ENCODE measurements around the gene ZNF107.

ZNF107 gene

GRCh38 chr7:64665980-64666662 lies at the start of gene ZNF107:
Gene ZNF107 (plus strand): TSS chr7:64666133. CDS start chr7:64666283, 150 bp downstream.
- peak; percentile 68 for DNase-seq (ENCODE audit: low read depth, low spot score)

DNA sequence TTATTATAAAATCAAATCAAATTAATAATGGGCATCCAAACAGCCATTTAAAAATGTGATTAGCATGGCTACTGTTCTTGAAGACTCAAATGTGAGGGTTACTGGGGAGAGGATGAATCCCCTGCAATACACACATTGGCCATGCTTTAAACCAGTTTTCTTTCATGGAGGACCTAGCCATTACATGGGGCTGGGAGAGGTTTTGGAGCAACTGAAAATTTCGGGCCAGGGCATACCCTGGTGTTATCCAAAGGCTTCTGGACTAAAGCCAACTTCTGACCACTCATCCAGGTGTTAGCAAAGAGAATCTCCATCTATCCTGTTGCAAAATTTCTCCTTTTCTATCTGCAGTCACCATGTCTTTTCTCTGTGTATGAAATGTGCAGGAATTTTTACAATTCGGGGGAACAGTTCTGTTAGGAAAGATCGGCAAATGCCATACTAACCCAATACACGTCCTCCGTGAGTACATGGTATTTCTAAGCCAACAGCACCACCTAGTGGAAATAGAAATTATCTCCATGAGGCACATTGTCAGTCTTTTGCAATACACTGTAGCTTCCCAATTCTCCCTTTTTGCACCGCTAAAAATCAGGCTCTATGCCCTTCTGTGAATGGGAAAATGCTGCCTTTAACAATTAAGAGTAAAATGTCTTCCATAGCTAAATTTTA lies 47.0 kb upstream of the ZNF107 start:
- no peak for DNase-seq (ENCODE audit: low read depth, low spot score)

DNA sequence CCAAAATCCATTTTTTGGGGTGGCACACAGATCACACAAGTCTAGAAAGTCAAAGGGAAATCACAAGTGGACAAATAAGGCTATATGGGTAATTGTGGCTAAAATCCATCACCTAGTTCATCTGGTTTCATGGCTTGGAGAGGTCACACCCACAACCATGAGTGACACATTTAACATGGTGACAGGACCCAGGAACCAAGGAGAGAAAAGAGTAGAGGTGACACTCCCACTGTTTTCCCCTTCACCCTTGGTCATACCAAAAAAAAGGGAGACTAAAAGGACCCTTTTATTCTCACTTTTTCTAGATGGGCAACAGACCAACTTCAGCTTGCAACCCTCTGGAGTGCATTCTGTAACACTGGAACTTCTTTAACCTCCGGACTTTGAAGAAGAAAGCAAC lies 46.2 kb upstream of the ZNF107 start:
- DNase-seq (ENCODE audit: low read depth, low spot score): no peak

DNA sequence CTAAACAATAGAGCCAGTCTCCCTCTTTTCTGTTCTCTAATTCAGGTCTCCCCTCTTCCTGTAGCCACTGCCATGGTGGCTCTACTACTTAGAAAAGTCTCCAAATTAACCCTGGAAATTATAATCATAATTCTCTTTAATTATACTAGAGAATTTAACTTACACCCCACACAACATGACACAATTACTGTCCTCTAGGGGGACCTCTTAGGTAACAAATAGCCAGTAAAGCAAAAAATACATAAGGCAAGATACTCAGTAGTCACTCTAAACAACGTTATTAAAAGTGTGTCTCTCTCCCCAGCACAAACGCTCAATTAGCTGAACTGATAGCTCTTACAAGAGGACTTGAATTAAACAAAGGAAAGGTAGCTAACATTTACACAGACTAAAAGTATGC lies 44.3 kb upstream of the ZNF107 start:
- no peak for DNase-seq (ENCODE audit: low read depth, low spot score)

DNA sequence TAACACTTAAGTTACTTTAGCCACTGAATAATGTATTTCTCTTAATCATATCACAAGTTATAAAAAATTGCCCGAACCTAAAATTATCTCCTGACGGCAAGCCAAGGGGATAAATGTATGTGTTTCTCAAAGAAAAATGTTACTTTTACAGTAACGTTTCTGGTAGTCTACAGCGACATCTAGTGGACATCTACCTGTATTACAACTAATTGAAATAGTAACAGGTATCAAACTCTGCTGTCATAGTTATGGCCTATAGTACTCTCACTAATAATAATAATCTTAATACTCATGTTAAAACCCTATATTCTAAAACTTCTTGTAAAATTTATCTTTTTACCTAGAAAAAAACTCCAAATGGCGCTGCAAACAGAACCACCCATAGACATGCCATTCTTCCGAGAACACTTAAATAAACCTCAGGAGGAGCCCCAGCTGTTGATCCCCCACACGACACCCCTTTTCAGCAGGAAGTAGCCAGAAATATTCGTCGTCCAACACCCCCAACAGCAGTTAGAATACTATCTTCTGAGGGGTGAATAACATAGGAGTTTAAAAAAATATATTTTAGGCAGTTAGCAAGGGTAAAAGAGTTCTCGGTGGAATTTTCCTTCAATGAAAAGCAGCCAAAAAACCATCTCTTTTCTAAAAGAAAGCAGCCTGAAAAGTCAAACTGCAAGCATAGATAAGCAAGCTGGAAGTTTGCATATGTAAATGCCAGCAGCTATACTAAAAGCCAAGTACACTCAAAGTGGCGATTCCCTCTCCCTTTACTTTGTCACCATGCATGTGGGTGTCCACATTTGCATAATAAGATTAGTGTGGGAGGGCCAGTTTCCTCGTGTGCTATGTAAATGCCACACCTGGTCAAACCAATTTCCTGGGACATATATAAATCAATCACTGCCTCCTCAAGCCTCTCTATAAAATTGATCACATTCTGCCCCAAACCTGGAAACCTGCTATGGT lies 40.5 kb upstream of the ZNF107 start:
- no peak for DNase-seq (ENCODE audit: low read depth, low spot score)

DNA sequence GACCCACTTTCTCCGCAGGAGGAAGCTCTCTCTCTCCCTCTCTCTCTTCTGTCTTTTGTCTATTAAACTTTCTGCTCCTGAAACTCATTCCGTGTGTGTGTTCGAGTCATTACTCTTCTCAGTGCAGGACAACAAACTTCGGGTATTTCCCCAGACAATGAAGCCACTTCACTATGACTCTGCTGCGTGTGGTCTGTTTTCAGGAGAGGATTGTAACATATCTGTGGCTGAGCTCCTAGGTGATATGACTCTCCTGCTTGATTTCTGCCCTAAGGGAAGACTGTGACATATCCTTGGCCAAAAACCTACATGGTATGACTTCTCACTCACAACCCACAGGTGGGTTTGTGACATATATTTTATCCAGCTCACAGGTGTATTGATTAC lies 39.9 kb upstream of the ZNF107 start:
- no peak for DNase-seq (ENCODE audit: low read depth, low spot score)

- DNase-seq (ENCODE audit: low read depth, low spot score): no peak
Observed at GRCh38 chr7:64626557-64626956, 39.4 kb upstream of the ZNF107 start.

DNA sequence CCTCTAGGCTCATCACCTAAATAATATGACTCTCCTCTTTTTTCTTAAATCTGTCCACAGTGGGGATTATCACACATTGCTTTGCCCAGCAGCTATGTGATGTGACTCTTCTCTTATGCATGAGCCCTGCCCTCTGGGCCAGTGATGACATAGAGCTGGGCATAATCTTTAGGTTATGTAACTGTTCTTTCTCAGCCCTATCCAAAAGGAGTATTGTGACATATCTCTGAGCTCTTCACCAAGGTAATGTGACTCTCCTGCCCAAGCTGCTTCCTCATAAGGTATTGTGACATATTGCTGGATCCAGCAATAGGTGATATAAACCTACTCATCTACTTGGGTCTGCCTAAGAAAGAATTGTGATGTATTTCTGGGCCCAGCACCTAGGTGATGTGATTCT lies 37.7 kb upstream of the ZNF107 start:
- no peak for DNase-seq (ENCODE audit: low read depth, low spot score)

GRCh38 chr7:64628721-64629120 lies 37.2 kb upstream of the ZNF107 start:
- no peak for DNase-seq (ENCODE audit: low read depth, low spot score)

DNA sequence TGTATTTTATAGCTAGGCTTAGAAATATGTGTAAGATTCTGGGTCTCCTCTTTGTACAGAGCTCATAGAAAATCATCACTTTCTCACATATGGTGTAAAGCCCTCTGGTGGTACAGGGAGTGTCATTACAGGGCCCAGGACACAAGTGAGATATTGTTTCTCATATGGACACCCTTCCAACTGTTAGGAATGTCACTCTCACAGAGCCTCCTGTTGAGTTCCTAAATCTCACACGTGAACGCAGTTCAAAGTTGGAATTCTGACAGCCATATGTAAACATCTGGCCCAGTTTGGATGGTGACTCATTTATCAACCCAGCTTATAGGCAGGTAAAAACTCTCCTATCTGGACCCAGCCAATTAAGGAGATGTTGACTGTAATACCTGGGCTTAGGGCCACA lies 35.4 kb upstream of the ZNF107 start:
- no peak for DNase-seq (ENCODE audit: low read depth, low spot score)

GRCh38 chr7:64632029-64632428 lies 33.9 kb upstream of the ZNF107 start:
- no peak for DNase-seq (ENCODE audit: low read depth, low spot score)

GRCh38 chr7:64633401-64633800 lies 32.5 kb upstream of the ZNF107 start:
- no peak for DNase-seq (ENCODE audit: low read depth, low spot score)

DNA sequence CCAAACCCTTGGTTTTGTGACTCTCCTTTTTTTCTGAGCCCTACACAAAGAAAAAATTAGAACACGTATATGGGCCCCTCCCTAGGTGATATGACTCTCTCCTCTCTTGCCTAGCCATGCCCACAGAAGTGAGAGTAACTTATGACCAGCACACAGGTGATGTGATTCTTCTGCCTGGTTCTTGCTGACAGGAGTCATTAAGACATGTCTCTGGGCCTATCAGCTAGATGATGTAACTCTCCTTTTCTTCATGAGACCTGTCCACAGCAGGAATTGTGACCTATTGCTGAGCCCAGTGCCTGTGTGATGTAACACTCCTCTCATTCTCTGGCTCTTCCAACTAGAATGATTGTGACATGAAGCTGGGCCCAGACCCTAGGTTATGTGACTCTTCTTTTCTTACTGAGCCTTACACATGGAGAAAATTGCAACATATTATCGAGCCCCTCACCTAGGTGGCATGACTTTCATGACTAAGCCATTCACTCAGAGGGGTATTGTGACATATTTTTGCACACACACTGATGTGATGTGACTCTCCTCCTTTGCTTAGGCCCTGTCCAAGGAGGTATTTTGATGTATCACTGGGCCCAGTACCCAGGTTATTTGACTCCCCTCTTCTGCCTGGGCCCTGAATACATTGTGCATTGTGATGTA lies 31.4 kb upstream of the ZNF107 start:
- DNase-seq (ENCODE audit: low read depth, low spot score): no peak

- DNase-seq (ENCODE audit: low read depth, low spot score): no peak
Observed at GRCh38 chr7:64636386-64636785, 29.5 kb upstream of the ZNF107 start.

- DNase-seq (ENCODE audit: low read depth, low spot score): no peak
Observed at GRCh38 chr7:64637521-64638445, 28.1 kb upstream of the ZNF107 start.

DNA sequence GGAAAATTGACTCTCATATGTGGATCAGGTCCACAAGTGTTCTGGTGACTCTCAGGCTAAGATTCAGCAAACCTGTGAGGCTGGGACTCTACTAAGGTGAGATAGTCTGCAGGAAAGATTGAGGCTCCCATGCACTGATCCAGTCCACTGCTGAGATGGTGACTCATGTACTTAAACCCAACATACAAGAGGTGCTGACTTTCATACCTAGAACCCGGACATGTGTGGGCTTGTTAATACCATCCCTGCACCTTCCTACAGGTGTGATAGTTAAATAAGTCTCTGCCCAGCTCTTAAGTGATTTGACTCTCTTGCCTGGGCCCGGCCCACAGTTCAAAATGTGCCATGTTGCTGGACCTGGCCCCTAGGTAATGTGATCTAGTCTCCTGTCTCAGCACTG lies 27.1 kb upstream of the ZNF107 start:
- no peak for DNase-seq (ENCODE audit: low read depth, low spot score)

- DNase-seq (ENCODE audit: low read depth, low spot score): no peak
Observed at GRCh38 chr7:64639267-64640001, 26.5 kb upstream of the ZNF107 start.

GRCh38 chr7:64640504-64640903 lies 25.4 kb upstream of the ZNF107 start:
- DNase-seq (ENCODE audit: low read depth, low spot score): no peak

DNA sequence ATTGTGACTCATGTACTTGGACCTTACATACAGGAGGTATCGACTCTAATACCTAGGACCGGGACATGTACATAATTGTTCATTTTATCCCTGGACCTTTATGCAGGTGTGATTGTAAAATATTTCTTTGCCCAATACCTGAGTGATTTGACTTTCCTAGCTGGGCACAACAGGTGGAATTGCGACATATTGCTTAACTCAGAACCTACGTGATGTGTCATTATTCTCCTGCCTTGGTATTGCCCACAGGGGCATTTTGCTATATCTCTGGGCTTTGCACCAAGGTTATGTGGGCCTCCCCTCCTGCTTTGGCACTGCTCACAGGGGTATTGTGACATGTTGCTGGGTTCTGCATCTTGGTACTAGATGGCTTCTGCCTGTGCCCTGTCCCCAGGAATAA lies 23.9 kb upstream of the ZNF107 start:
- DNase-seq (ENCODE audit: low read depth, low spot score): no peak

GRCh38 chr7:64642875-64643274 lies 23.1 kb upstream of the ZNF107 start:
- DNase-seq (ENCODE audit: low read depth, low spot score): no peak

Data from activated naive CD8-positive, alpha-beta T cell treated with anti-CD3 and anti-CD28 coated beads, Interleukin-2, amount 50 U/mL, for 16 hours (primary cell).